ENCODE data around the gene PPP2R2C. TPM values are rescaled to one million over a fixed set of nuclear protein-coding genes. Genes with fewer than 3 reads are reported as not detected.

Gene PPP2R2C
- total and polyA plus RNA-seq, 2 of the 4 experiments (the other 2 are of a cell fraction): 0.03 TPM; not detected in 1

DNA sequence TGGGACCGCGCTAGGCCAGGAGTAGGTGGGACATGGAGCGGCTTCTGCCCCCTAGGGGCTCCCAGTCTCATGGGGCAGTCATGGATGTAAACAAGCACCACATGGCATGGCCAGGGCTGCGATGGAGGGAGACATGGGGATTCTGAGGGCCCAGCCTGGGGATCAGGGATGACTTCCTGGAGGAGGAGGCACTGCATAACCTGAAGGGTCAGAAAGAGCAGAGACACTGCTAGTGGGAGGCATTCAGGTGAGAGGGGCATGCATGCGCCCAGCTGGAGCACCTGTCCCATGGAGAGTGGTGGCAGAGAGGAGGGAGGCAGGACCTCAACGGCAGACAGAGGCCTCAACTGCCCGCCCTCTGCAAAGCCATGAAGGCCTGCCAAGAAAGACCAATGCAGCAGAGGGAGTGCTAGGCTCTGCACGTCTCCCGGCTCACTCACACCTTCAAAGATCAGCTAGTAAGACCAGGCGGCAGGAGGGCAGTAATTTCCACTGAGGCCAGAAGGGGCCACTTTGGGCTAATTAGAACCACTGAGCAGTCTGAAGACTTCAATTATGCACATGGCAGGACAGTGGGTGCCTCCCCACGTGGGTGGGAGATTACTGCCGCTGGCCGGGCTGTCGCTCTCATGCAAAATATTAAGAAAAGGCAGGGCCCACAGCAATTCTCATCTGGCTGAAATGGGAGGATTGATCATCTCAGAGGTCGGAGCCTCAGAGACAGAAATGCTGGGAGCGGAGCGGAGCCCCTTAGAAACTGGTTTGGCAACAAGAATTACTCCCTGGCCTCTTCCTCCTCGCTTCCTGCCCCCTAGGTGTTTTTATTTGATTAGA lies 69.6 kb downstream of the PPP2R2C start (continued):
- no peak for TF ChIP-seq FOS (IDR thresholded peaks at IDR 0.05; ENCODE audit: low read depth, low read length)

DNA sequence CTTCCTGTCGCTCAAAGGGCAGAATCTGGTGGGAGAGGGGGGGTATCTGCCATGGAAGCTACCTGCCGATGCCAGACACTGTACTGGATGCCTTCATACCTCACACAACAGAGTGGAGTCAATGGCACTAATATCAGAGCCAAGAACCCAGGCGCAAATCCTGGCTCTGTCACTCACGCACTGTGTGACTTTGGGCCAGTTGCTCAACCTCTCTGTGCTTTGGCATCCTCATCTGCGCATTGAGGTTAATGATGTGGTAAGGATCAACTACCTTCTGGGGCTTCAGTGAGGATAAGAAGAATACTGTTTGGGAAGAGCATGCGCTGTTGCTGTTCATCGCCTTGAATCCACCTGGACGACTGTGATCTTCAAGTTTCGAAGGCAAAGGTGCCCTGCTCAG lies 70.6 kb downstream of the PPP2R2C start:
- H3K9me3 ChIP-seq (ENCODE audit: control insufficient read depth, insufficient read depth, low read length): no peaks in the 10 kb centered on the region
- no peak overlapping the region for H2BK15ac ChIP-seq (ENCODE audit: low read depth, low read length)
- H2AK9ac ChIP-seq (replicated peaks; ENCODE audit: low read depth, low read length, poor library complexity): no peak overlapping the region
- no peak overlapping the region for H2AK5ac ChIP-seq (ENCODE audit: low read depth, low read length)
- H2AFZ ChIP-seq (replicated peaks; ENCODE audit: low read length, poor library complexity): no peak overlapping the region
- no peak overlapping the region for H3K56ac ChIP-seq (ENCODE audit: extremely low read depth, insufficient read depth, low read length)
- no peak overlapping the region for H4K5ac ChIP-seq (ENCODE audit: low read depth, low read length)
- ATAC-seq (ENCODE audit: low read depth) (no peak), DNase-seq (no peak)
- no peaks in the 10 kb centered on the region for H3K79me1 ChIP-seq (ENCODE audit: low read depth in 1 of 2, low read length in 2 of 2)
- H3K27me3 ChIP-seq (ENCODE audit: control insufficient read depth, insufficient read depth, low read length): peaks cover 17% of the 10 kb centered on the region
- POLR2A ChIA-PET (ENCODE audit: unreplicated experiment): no interaction called here
- WGBS, 2 experiments (ENCODE audit: extremely low coverage in 2 of 2, insufficient read length in 1 of 2): no CpG with 5 or more reads among the region's 9 CpGs
- in situ Hi-C loops (cut with MboI; ENCODE audit: low sequenced_read_pairs) (no loop called here), intact Hi-C loops (cut with micrococcal nuclease) (no loop called here), dilution Hi-C loops (cut with HindIII; ENCODE audit: low sequenced_read_pairs, unreplicated experiment) (no loop called here)
- CTCF ChIA-PET: no interaction called here
- H4K20me1 ChIP-seq (ENCODE audit: insufficient read depth, low read length): no peaks in the 10 kb centered on the region
- no peaks in the 10 kb centered on the region for H3K4me1 ChIP-seq (ENCODE audit: control insufficient read depth, insufficient read depth, low read length)
- no TSS peak for BruUV-seq (replicated peaks)
- no peaks in the 10 kb centered on the region for H3K36me3 ChIP-seq (ENCODE audit: control insufficient read depth, insufficient read depth, low read length)
- TF ChIP-seq BHLHE40 (IDR thresholded peaks at IDR 0.05; ENCODE audit: low read depth, low read length): no peak
- no peak for TF ChIP-seq NFE2L2 (IDR thresholded peaks at IDR 0.05; ENCODE audit: low read depth, low read length)
- TF ChIP-seq SMC3 (IDR thresholded peaks at IDR 0.05; ENCODE audit: low read depth, low read length): no peak
- no peak for TF ChIP-seq MAZ (IDR thresholded peaks at IDR 0.05; ENCODE audit: borderline replicate concordance, low read depth, low read length)
- no peak for TF ChIP-seq MAFK (IDR thresholded peaks at IDR 0.05; ENCODE audit: low read depth, low read length)
- no peak for TF ChIP-seq CHD1 (IDR thresholded peaks at IDR 0.05; ENCODE audit: low read depth, low read length)
- TF ChIP-seq, protein P1, sequence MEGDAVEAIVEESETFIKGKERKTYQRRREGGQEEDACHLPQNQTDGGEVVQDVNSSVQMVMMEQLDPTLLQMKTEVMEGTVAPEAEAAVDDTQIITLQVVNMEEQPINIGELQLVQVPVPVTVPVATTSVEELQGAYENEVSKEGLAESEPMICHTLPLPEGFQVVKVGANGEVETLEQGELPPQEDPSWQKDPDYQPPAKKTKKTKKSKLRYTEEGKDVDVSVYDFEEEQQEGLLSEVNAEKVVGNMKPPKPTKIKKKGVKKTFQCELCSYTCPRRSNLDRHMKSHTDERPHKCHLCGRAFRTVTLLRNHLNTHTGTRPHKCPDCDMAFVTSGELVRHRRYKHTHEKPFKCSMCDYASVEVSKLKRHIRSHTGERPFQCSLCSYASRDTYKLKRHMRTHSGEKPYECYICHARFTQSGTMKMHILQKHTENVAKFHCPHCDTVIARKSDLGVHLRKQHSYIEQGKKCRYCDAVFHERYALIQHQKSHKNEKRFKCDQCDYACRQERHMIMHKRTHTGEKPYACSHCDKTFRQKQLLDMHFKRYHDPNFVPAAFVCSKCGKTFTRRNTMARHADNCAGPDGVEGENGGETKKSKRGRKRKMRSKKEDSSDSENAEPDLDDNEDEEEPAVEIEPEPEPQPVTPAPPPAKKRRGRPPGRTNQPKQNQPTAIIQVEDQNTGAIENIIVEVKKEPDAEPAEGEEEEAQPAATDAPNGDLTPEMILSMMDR (conservative IDR thresholded peaks at IDR 0.05; ENCODE audit: low read depth, low read length): no peak
- TF ChIP-seq, protein P2, sequence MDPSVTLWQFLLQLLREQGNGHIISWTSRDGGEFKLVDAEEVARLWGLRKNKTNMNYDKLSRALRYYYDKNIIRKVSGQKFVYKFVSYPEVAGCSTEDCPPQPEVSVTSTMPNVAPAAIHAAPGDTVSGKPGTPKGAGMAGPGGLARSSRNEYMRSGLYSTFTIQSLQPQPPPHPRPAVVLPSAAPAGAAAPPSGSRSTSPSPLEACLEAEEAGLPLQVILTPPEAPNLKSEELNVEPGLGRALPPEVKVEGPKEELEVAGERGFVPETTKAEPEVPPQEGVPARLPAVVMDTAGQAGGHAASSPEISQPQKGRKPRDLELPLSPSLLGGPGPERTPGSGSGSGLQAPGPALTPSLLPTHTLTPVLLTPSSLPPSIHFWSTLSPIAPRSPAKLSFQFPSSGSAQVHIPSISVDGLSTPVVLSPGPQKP (IDR thresholded peaks at IDR 0.05; ENCODE audit: borderline replicate concordance, low read depth, low read length): no peak
- no peak for TF ChIP-seq RCOR1 (IDR thresholded peaks at IDR 0.05; ENCODE audit: insufficient replicate concordance, low read length)
- no peak overlapping the region for H3K4ac ChIP-seq (ENCODE audit: low read depth, low read length)
- no peak overlapping the region for H3K14ac ChIP-seq (replicated peaks; ENCODE audit: low read depth, low read length)
- H2BK120ac ChIP-seq (ENCODE audit: low read depth, low read length): no peak overlapping the region
- no peak overlapping the region for H3K27ac ChIP-seq (ENCODE audit: insufficient read depth, low read length)
- H3K4me2 ChIP-seq (ENCODE audit: low read depth, low read length): no peak overlapping the region
- no peak overlapping the region for H4K91ac ChIP-seq (ENCODE audit: insufficient read depth, low read depth, low read length)
- H2BK20ac ChIP-seq (ENCODE audit: low read depth, low read length): no peak overlapping the region
- H3K18ac ChIP-seq (ENCODE audit: low read depth, low read length): no peak overlapping the region
- no peak overlapping the region for H4K8ac ChIP-seq (ENCODE audit: low read depth in 2 of 2, low read length in 2 of 2)
- no peak overlapping the region for H2BK5ac ChIP-seq (ENCODE audit: low read depth, low read length, poor library complexity, severe bottlenecking)
- H3K9ac ChIP-seq (ENCODE audit: low read depth, low read length): no peak overlapping the region
- H3K23ac ChIP-seq (ENCODE audit: low read depth, low read length): no peak overlapping the region
- no peaks in the 10 kb centered on the region for H3K9me1 ChIP-seq (ENCODE audit: insufficient read depth, low read length)
- no peak overlapping the region for H3K4me3 ChIP-seq (ENCODE audit: insufficient read depth, low read depth, low read length)

All from IMR-90 (cell line).